ENCODE measurements around the gene PSMB11.

PSMB11 gene

GRCh38 chr14:23017091-23017490 is 24.9 kb upstream of the PSMB11 start:
- DNase-seq = no peak

DNA sequence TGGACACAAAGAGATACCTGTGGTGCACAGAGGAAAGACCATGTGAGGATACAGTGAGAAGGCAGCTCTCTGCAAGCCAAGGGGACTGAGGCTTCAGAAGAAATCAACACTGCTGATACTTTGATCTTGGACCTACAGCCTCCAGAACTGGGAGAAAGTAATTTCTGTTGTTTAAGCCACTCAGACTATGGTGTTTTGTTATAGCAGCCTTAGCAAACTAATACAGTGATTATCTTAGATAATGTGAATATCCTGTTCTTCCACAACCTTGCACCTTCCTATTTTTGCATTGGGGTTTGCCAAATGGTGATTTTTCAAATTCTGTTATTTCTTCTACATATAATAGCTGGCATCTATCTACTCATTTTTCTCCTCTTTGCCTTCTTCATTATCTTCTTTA is 23.9 kb upstream of the PSMB11 start:
- no peak for DNase-seq

- DNase-seq = no peak
Measured at GRCh38 chr14:23020143-23021128, 21.6 kb upstream of the PSMB11 start.

DNA sequence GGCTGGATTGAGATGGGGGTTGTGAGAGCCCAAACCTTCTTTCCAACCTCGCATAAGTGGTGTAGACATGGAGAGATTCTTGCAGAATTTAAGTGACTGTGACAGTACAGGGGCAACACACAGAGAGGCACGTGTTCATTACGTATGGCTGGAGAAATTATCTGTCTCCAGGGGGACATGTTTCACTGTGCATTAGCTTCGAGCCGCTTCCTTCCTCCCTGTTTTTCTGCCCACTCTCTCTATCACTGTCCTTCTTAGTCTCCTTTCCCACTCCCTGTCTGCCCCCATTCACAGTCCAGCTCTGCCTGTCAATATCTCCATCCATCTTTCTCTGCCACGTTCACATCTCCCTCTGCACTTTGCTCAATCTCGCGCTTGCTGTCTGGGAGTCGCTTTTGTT is 20.6 kb upstream of the PSMB11 start:
- DNase-seq = no peak

DNA sequence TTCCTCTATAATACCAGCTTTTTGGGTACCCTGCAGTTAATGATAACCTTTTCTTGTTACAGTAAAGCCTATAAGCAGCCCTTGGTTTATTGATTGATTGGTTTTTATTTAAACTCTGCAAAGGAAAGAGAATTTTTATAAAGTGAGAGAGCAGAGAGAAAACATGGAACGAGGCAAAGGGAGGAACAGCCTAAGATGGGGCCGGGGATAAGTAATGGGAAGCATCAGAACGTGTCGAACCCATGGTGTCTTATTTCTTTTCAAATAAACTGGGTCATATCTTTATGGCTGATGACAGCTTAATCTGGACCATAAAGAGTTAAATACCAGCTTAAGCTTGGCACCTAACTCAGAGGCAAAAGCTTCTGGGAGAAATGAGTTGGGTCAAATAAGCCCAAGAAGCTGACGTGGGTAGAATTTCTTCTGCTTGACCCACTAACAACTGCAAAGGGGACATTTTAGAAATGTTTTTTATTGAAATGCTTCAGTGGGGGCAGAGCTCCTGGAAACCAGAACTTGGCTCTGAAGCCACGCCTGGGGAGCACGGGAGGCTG is 20.0 kb upstream of the PSMB11 start:
- no peak for DNase-seq

DNA sequence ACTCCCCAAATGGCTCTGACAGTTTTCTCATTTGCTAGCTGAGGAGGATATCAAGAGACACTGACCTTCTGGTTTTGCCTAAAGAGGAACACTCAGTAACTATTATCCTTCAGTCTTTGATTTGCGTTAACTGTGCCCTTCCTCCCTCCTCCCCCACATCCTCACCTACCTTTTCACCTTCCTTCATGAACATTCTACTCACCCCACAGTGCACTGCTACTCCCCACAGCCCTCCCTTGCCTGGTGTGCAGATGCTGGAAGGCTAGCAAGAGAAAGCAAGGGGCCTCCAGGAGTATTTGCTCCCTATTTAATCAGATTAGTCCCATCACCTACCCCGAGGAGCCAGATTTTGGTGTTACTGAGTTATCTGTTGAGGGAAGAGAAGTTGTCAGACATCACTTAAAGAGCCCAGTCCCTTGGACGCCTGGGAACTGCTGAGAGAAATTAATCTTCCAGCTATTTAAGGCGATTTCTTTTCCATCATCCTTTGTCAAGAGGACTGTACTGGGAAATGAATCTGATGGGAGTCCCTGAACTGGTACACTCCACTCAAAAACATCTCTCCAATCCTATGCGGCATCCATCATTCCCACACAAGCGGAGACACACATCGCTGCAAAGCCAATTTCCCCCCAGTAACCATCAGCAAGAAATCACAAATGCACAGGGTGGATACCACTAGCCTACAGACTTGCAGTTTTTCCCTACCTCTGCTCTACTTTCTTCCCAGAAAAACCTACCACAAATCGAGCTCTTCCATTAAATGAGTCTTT is 18.8 kb upstream of the PSMB11 start:
- no peak for DNase-seq

GRCh38 chr14:23023795-23024152 is 18.2 kb upstream of the PSMB11 start:
- no peak for DNase-seq

DNA sequence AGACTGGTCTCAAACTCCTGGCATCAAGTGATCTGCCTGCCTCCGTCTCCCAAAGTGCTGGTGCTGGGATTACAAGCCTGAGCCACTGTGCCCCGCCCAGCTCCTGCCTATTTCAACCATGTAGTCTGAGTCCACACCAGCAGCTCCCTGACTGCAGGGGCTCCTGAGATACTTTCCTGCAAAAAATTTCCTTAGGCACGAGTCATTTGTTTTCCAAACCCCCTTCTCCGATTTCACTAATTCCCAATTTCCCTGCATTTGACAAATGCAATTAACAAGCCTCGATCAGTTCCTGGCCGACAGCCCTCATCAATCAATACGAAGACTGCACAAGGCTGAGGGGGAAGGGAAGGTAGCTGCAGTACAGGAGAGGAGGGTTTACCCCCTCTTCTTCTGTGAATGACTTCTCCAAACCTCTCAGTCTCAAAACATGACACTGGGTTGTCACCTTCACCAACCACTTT is 17.4 kb upstream of the PSMB11 start:
- DNase-seq = no peak

DNA sequence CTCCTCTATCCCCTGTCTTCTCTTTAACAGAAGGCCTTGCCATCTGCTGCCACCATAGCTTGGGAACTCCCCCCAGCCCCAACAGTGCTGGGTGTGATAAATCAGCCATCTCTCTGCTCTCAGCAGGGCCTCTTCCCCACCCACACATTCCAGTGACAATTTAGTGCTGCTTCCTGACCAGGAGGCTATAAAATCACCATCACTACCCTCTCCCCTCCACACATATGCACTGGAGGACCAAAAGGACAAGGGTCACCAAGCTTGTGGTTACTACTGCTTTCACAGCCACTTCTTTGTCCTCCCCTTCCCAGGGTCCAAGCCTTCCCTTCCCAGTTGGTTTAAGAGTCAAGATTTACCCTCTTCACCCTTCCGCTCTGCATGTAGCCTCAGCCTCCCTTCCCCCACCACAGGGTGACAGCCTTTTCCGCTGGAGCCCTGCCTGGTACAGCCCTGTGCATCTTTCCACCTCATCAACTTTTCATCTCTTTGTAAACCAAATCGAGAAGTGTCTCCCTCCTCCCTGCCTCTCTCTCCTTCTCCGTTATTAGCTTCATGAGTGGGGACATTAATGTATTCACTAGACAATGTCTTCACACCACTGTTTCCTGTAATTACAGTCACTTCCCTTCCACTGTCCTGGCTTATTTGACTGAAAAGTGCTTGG is 16.7 kb upstream of the PSMB11 start:
- no peak for DNase-seq

DNA sequence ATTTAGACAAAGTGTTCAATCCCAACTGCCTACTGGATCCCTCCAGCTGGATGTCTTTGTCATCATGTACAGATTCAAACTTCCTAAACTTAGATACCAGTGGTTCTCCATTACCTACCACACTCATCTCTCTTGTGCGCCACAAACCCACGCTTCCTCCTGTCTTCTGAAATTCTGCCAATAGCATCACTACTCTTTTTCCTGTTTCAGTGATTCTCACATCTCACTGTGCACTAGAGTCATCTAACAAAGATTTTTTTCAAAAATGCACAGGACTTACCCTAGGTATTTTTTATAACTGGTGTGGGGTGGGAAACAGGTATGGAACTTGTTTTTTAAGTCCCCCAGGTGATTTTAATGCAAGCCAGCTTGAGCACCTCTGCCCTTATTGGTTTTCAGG is 13.2 kb upstream of the PSMB11 start:
- no peak for DNase-seq

DNA sequence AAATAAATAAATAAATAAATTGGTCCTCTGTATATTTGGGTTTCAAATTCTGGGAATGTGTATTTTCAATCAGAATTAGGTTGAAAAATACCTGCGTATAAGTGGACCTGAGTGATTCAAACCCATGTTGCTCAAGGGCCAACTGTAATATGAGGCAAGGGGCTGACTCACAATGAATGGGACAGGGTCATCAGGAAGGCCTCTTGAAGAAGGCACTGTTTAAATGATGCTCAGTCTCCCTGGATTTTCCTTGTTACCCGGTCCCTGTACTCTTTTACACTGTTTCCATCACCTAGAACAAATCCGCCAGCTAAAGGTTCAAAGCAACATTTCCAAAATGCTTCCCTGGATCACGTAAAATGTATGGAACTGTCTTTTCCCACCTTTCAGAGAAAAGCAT is 11.1 kb upstream of the PSMB11 start:
- DNase-seq = no peak

DNA sequence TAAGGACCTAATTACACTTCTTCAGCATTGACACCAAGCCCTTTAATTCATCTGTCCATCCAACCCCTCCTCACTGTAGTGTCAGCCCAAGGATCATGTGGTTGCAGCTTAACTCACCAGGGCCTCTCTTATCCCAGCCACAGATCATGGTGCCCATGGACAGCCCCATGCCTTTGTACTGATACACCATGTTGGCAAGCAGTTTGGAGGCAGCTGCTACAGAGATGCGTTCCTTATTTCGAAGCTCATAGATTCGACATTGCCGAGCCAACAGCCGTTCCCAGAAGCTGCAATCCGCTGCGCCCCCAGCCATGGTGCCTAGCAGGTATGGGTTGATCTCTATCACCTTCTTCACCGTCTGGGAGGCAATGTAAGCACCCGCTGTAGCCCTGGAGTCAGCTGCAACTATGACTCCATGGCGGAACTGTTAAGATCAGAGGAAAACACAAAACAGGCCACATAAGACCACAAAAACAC is 8.7 kb upstream of the PSMB11 start:
- DNase-seq = no peak

- no peak for DNase-seq
Measured at GRCh38 chr14:23033801-23034497, 8.1 kb upstream of the PSMB11 start.

GRCh38 chr14:23034498-23035302 is 7.3 kb upstream of the PSMB11 start, which contains the start of gene PSMB5:
TSS of gene PSMB5 (minus strand) at chr14:23034900. CDS start at chr14:23034881, 19 bp downstream.
- DNase-seq = peak; percentile 78

- no peak for DNase-seq
Measured at GRCh38 chr14:23035303-23036144, 6.5 kb upstream of the PSMB11 start.

- DNase-seq = no peak
Measured at GRCh38 chr14:23040100-23040499, 1.9 kb upstream of the PSMB11 start.

DNA sequence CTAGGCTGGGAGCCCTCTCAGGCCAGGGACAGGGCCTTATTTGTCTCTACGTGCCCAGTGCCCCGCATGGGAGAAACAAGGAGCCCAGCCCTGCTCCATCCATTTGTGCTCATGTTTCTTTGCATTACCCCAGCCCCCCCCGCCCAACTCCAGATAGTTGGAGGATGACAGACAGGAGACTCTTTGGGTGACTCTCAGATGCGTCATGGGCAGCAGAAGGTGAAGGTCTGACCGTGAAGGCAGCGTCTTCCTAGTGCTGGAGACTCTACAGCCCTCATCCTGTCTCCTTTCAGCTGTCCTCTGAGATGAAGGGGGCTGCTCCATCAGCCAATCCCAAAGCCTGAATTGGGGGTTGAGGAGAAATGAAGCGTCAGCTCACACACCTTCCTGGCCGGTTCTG is 283 bp upstream of the PSMB11 start:
- DNase-seq = no peak

GRCh38 chr14:23043145-23043544 is 1.1 kb downstream of the PSMB11 start:
- no peak for DNase-seq

GRCh38 chr14:23043754-23044153 is 1.7 kb downstream of the PSMB11 start:
- DNase-seq = no peak

GRCh38 chr14:23044840-23045239 is 2.8 kb downstream of the PSMB11 start:
- DNase-seq = no peak

Measured in activated CD4-positive, CD25-positive, alpha-beta regulatory T cell treated with anti-CD3 and anti-CD28 coated beads, Interleukin-2, amount 50 U/mL, for 72 hours (primary cell).